H1 (cell line): Measurements from ENCODE around the gene MED28. TPM values are rescaled to one million over a fixed set of nuclear protein-coding genes. Genes with fewer than 3 reads are reported as not detected.

Experiments used
- CTCF ChIA-PET: fragments of 300-600 bp; sonication (Branson Sonifier 250); formaldehyde crosslinking; loops from one replicate; lab custom pipeline; 2021; ENCODE audit not compliant: partially characterized antibody; lab: Charles Lee
- POLR2A ChIA-PET: fragments of 300-600 bp; sonication (Branson Sonifier 250); formaldehyde crosslinking; loops from one replicate; lab custom pipeline; 2021; ENCODE audit warnings: inconsistent platforms; ENCODE audit not compliant: partially characterized antibody; lab: Charles Lee
- DNase-seq, 2 experiments: peaks; one replicate each; pipeline versions ENCODE4 v3.0.0 to v3.0.0-alpha.2; 2010 to 2022; ENCODE audit warnings: low spot score in 2 of 2, low read depth in 1 of 2, mixed read lengths in 1 of 2
- FAIRE-seq: peaks from 2 replicates; lab custom pipeline; 2011; peaks lifted over from hg19 to GRCh38; lab: Jason Lieb, UNC
- H2AFZ ChIP-seq: 2 replicates; pipeline ENCODE4 v1.8.1; 2012; ENCODE audit warnings: low read length, inconsistent platforms
- H2AK5ac ChIP-seq: 2 replicates; pipeline ENCODE4 v1.6.1; 2013; ENCODE audit warnings: low read depth, low read length
- H2BK120ac ChIP-seq: replicated peaks from 2 replicates; pipeline ENCODE3; 2013; ENCODE audit warnings: low read depth, low read length, inconsistent platforms
- H2BK12ac ChIP-seq: 2 replicates; pipeline ENCODE4 v1.6.1; 2013; ENCODE audit warnings: low read depth, low read length
- H2BK15ac ChIP-seq: 2 replicates; pipeline ENCODE4 v1.6.1; 2013; ENCODE audit warnings: low read length
- H2BK20ac ChIP-seq: 2 replicates; pipeline ENCODE4 v1.6.1; 2013; ENCODE audit warnings: low read length
- H2BK5ac ChIP-seq: 2 replicates; pipeline ENCODE4 v1.6.1; 2013; ENCODE audit warnings: low read depth, low read length
- H3K14ac ChIP-seq: 2 replicates; pipeline ENCODE4 v1.6.1; 2013; ENCODE audit warnings: inconsistent platforms; ENCODE audit not compliant: insufficient read length
- H3K18ac ChIP-seq: 2 replicates; pipeline ENCODE4 v1.6.1; 2013; ENCODE audit warnings: low read length; ENCODE audit errors: extremely low read depth
- H3K23ac ChIP-seq: 2 replicates; pipeline ENCODE4 v1.6.1; 2013; ENCODE audit warnings: inconsistent platforms; ENCODE audit not compliant: insufficient read length
- H3K23me2 ChIP-seq: 2 replicates; pipeline ENCODE4 v1.6.1; 2013; ENCODE audit warnings: low read depth, low read length
- H3K27ac ChIP-seq: 2 replicates; pipeline ENCODE4 v1.6.1; 2011; ENCODE audit warnings: low read depth, low read length, inconsistent platforms
- H3K27me3 ChIP-seq, 4 experiments: replicated peaks in 1 of 4; 1 replicate in 1 of 4; 2 replicates in 3 of 4; pipeline versions ENCODE4 v1.6.1 to v1.8.1; 2011 to 2013; ENCODE audit warnings: low read length in 3 of 4, mild to moderate bottlenecking in 3 of 4, inconsistent platforms in 2 of 4, mixed read lengths in 2 of 4, moderate library complexity in 1 of 4; ENCODE audit not compliant: control insufficient read depth in 3 of 4, insufficient read depth in 3 of 4; ENCODE audit errors: extremely low read depth in 1 of 4
- H3K36me3 ChIP-seq, 4 experiments: 2 replicates each; pipeline versions ENCODE4 v1.6.1 to v1.8.1; 2011 to 2013; ENCODE audit warnings: mild to moderate bottlenecking in 4 of 4, low read length in 3 of 4, moderate library complexity in 2 of 4, control low read depth in 1 of 4, inconsistent platforms in 1 of 4; ENCODE audit not compliant: insufficient read depth in 4 of 4, control insufficient read depth in 2 of 4
- H3K4ac ChIP-seq: replicated peaks from 2 replicates; pipeline ENCODE3; 2013; ENCODE audit warnings: low read length, low read depth, mixed read lengths, inconsistent platforms; ENCODE audit not compliant: insufficient read length
- H3K4me1 ChIP-seq, 4 experiments: replicated peaks in 1 of 4; 1 replicate in 1 of 4; 2 replicates in 3 of 4; pipeline versions ENCODE4 v1.6.1 to v1.8.1; 2011 to 2013; ENCODE audit warnings: low read length in 3 of 4, inconsistent platforms in 2 of 4, mixed read lengths in 1 of 4; ENCODE audit not compliant: insufficient read depth in 4 of 4, control insufficient read depth in 3 of 4
- H3K4me2 ChIP-seq, 2 experiments: 2 replicates each; pipeline versions ENCODE4 v1.6.1 to v1.8.1; 2011 to 2013; ENCODE audit warnings: low read depth in 2 of 2, low read length in 2 of 2, control low read depth in 1 of 2, inconsistent platforms in 1 of 2, mild to moderate bottlenecking in 1 of 2; ENCODE audit not compliant: insufficient read depth in 1 of 2
- H3K4me3 ChIP-seq, 4 experiments: fragments of 200-600, 300-600 bp in 1 of 4; sonication (generic), shearing (Covaris generic), sonication (Bioruptor Twin) in 1 of 4; 2 replicates each; pipeline versions ENCODE4 v1.5.1 to v1.8.1; 2011 to 2016; ENCODE audit warnings: low read length in 4 of 4, low read depth in 3 of 4, control low read depth in 2 of 4, inconsistent platforms in 2 of 4, mild to moderate bottlenecking in 2 of 4, mixed read lengths in 1 of 4, moderate library complexity in 1 of 4; ENCODE audit not compliant: insufficient read depth in 2 of 4; ENCODE audit errors: extremely low read depth in 1 of 4
- H3K56ac ChIP-seq: replicated peaks from 2 replicates; pipeline ENCODE3; 2013; ENCODE audit warnings: low read depth, mild to moderate bottlenecking, mixed read lengths, low read length, inconsistent platforms; ENCODE audit not compliant: insufficient read length
- H3K79me1 ChIP-seq: 2 replicates; pipeline ENCODE4 v1.6.1; 2013; ENCODE audit warnings: low read depth, low read length, control low read depth
- H3K79me2 ChIP-seq, 2 experiments: 2 replicates each; pipeline versions ENCODE4 v1.6.1 to v1.8.1; 2012 to 2013; ENCODE audit warnings: low read length in 2 of 2, mild to moderate bottlenecking in 2 of 2, inconsistent platforms in 1 of 2; ENCODE audit not compliant: insufficient read depth in 2 of 2, control insufficient read depth in 1 of 2
- H3K9ac ChIP-seq, 4 experiments: replicated peaks in 1 of 4; 1 replicate in 1 of 4; 2 replicates in 3 of 4; pipeline versions ENCODE4 v1.6.1 to v1.8.1; 2011 to 2013; ENCODE audit warnings: low read depth in 3 of 4, low read length in 3 of 4, control low read depth in 2 of 4, mild to moderate bottlenecking in 2 of 4, moderate library complexity in 2 of 4, inconsistent platforms in 1 of 4; ENCODE audit errors: extremely low read depth in 1 of 4
- H3K9me3 ChIP-seq, 2 experiments: 2 replicates each; pipeline versions ENCODE4 v1.6.1 to v1.8.1; 2012 to 2013; ENCODE audit warnings: mild to moderate bottlenecking in 2 of 2, moderate library complexity in 2 of 2, control low read depth in 1 of 2, inconsistent platforms in 1 of 2, low read depth in 1 of 2, low read length in 1 of 2, mixed read lengths in 1 of 2; ENCODE audit not compliant: insufficient read depth in 2 of 2
- H4K20me1 ChIP-seq, 2 experiments: replicated peaks in 1 of 2; 2 replicates each; pipeline versions ENCODE3 to v1.8.1; 2011 to 2013; ENCODE audit warnings: inconsistent platforms in 2 of 2, low read length in 2 of 2, mild to moderate bottlenecking in 1 of 2; ENCODE audit not compliant: insufficient read depth in 2 of 2, control insufficient read depth in 1 of 2
- H4K5ac ChIP-seq: 2 replicates; pipeline ENCODE4 v1.6.1; 2013; ENCODE audit warnings: low read length, low read depth, mixed read lengths, inconsistent platforms; ENCODE audit not compliant: insufficient read length
- H4K8ac ChIP-seq: 2 replicates; pipeline ENCODE4 v1.8.0; 2013; ENCODE audit warnings: mild to moderate bottlenecking, moderate library complexity, low read length, inconsistent platforms; ENCODE audit not compliant: insufficient read depth; ENCODE audit errors: extremely low read depth
- H4K91ac ChIP-seq: replicated peaks from 2 replicates; pipeline ENCODE3; 2013; ENCODE audit warnings: low read length, mixed read lengths, inconsistent platforms; ENCODE audit not compliant: insufficient read length
- CEBPB ChIP-seq: IDR thresholded peaks from 2 replicates; pipeline ENCODE4 v1.6.1; 2012; ENCODE audit warnings: low read depth, low read length
- EGR1 ChIP-seq: IDR thresholded peaks from 2 replicates; pipeline ENCODE4 v1.6.1; 2011; ENCODE audit warnings: low read depth, low read length, borderline replicate concordance
- WGBS, 2 experiments: shearing (Covaris generic) in 1 of 2; methylation state at CpG; one replicate each; pipeline versions ENCODE4 v1.1.6 to v1.1.7; 2013 to 2015; ENCODE audit warnings: low lambda C conversion rate in 2 of 2, mixed read lengths in 2 of 2, inconsistent platforms in 1 of 2, low coverage in 1 of 2, missing lambda C conversion rate in 1 of 2; ENCODE audit not compliant: insufficient replicate concordance in 2 of 2, insufficient coverage in 1 of 2, insufficient read length in 1 of 2; ENCODE audit errors: extremely low coverage in 1 of 2, missing lambda C conversion rate in 1 of 2; 5-methylcytosine and 5-hydroxymethylcytosine counted together
- polyA plus RNA-seq, 7 experiments: library from polyadenylated mRNA; depleted of rRNA in 3 of 7; stranded (reverse) in 5 of 7; unstranded in 2 of 7; fragments of >200 nt in 5 of 7; fragments of 200-250 nt in 2 of 7; gene quantifications; 1 replicate in 5 of 7; 2 replicates in 1 of 7; 4 replicates in 1 of 7; pipeline versions ENCODE4 v1.2.1 to v1.2.3, GENCODE V29; 2011 to 2013; ENCODE audit warnings: missing spikeins in 2 of 7, mixed read lengths in 2 of 7
- total RNA-seq: library from RNA; stranded (reverse); fragmentation: NEBNext Ultra II Directional; extraction: Animal tissue kit (Norgen Biotek cat#: 25700); gene quantifications from 2 replicates; pipeline ENCODE4 v1.2.1, GENCODE V29; 2021
- TF ChIP-seq, protein P1 (sequence below): IDR thresholded peaks from 2 replicates; pipeline ENCODE4 v1.6.1; 2011; ENCODE audit warnings: low read length, improper control_type of control experiment

The MED28 gene
- total and polyA plus RNA-seq, 2 of the 8 experiments (the other 6 are each of a cell fraction or from before 2014, with no cell fraction given) = 24.0 to 87.1 TPM

DNA sequence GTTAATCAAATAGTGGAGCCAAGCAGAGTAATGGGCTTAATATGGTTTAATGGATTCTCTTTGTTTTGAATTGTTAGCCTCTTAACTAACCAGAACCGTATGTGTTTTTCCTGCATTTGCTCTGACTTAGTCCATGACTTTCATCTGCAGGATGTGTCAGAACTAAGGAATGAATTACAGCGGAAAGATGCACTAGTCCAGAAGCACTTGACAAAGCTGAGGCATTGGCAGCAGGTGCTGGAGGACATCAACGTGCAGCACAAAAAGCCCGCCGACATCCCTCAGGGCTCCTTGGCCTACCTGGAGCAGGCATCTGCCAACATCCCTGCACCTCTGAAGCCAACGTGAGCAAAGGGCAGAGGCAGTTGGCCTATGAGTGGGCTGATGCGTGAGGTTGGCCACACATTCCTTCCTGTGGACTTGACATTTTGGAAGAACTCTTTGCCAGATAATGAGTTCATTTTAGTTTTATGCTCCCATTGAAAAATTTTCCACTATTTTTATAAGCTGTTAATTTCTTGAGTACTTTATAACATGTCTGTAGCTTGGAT lies 9.1 kb downstream of the MED28 start:
- no peak for FAIRE-seq
- H2AK5ac ChIP-seq = no peak overlapping the region
- no peak overlapping the region; the same call in 1 of the 2 replicates for H4K8ac ChIP-seq
- H3K36me3 ChIP-seq = peaks cover 38 to 94% (median 80%) of the 10 kb centered on the region in 4 experiments
- H3K9me3 ChIP-seq = no peaks in the 10 kb centered on the region
- TF ChIP-seq CEBPB = no peak
- TF ChIP-seq, protein P1, sequence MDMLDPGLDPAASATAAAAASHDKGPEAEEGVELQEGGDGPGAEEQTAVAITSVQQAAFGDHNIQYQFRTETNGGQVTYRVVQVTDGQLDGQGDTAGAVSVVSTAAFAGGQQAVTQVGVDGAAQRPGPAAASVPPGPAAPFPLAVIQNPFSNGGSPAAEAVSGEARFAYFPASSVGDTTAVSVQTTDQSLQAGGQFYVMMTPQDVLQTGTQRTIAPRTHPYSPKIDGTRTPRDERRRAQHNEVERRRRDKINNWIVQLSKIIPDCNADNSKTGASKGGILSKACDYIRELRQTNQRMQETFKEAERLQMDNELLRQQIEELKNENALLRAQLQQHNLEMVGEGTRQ = no peak
- no peak for TF ChIP-seq EGR1
- H3K23ac ChIP-seq = no peak overlapping the region
- no peak overlapping the region for H3K27ac ChIP-seq
- no peak overlapping the region for H3K56ac ChIP-seq
- peaks cover 4 to 16% of the 10 kb centered on the region in 2 experiments for H4K20me1 ChIP-seq
- no peak overlapping the region for H2AFZ ChIP-seq
- H3K4me1 ChIP-seq = no peaks in the 10 kb centered on the region
- no peak overlapping the region for H3K4me3 ChIP-seq
- peaks cover 8% of the 10 kb centered on the region for H3K79me1 ChIP-seq
- DNase-seq = no peak
- H3K18ac ChIP-seq = no peak overlapping the region
- 94% methylated on average over 7 of the region's 7 CpGs; no CpG with 5 or more reads in 1 of the 2 experiments for WGBS, 2 experiments
- no peak overlapping the region for H3K4me2 ChIP-seq
- H4K5ac ChIP-seq = no peak overlapping the region
- no peaks in the 10 kb centered on the region for H3K27me3 ChIP-seq
- CTCF ChIA-PET = interaction anchor here (0.6 to 0.7 kb wide), 3 partner anchors 9 to 499 kb away, joined by 3 to 4 read pairs (median 3); partner anchors contain the start of gene MED28
- no peak overlapping the region for H2BK120ac ChIP-seq
- no peak overlapping the region for H3K9ac ChIP-seq
- no peak overlapping the region for H3K4ac ChIP-seq
- H3K79me2 ChIP-seq = peaks cover 12 to 17% of the 10 kb centered on the region in 2 experiments
- H4K91ac ChIP-seq = no peak overlapping the region
- no peak overlapping the region for H2BK20ac ChIP-seq
- H2BK15ac ChIP-seq = no peak overlapping the region
- H2BK12ac ChIP-seq = no peak overlapping the region
- no peak overlapping the region for H3K14ac ChIP-seq
- H3K23me2 ChIP-seq = no peaks in the 10 kb centered on the region
- POLR2A ChIA-PET = interaction anchor here (0.6 to 2.0 kb wide), 3 partner anchors 9 to 19 kb away, joined by 3 to 5 read pairs (median 4); partner anchors contain the start of gene MED28
- H2BK5ac ChIP-seq = no peak overlapping the region
